SHP77 (cell line): Measurements from ENCODE around the gene EPHA6.
"Not testable (repeated sequence)": the region's sequence is repeated elsewhere in the genome, so short reads cannot be mapped to it uniquely, and the experiment has no call there.

Experiments used
- DNase-seq, 2 experiments: peaks; one replicate each; lab custom pipeline; 2025; lab: John Stamatoyannopoulos, UW

EPHA6 gene

GRCh38 chr3:97464035-97464434, 649.6 kb downstream of the EPHA6 start:
- no peak for DNase-seq

GRCh38 chr3:97470481-97470880, 656.1 kb downstream of the EPHA6 start:
- no peak for DNase-seq

- DNase-seq, result no peak
These were observed 665.3 kb downstream of the EPHA6 start for GRCh38 chr3:97479740-97480139.

- not testable (repeated sequence) for DNase-seq
These were observed 666.4 kb downstream of the EPHA6 start for GRCh38 chr3:97480696-97481289.

- DNase-seq, result no peak
These were observed 667.0 kb downstream of the EPHA6 start for GRCh38 chr3:97481416-97481815.

- DNase-seq, result no peak
These were observed 670.8 kb downstream of the EPHA6 start for GRCh38 chr3:97485206-97485605.

- DNase-seq, result no peak
These were observed 673.2 kb downstream of the EPHA6 start for GRCh38 chr3:97487587-97487986.

GRCh38 chr3:97488741-97489140, 674.3 kb downstream of the EPHA6 start:
- DNase-seq, result no peak

GRCh38 chr3:97495896-97496295, 681.5 kb downstream of the EPHA6 start:
- DNase-seq, result no peak

- DNase-seq, result no peak
These were observed 682.7 kb downstream of the EPHA6 start for GRCh38 chr3:97497138-97497537.

GRCh38 chr3:97504463-97504862, 690.1 kb downstream of the EPHA6 start:
- no peak for DNase-seq

- DNase-seq, result peak; percentile 60 to 70
These were observed 696.4 kb downstream of the EPHA6 start for GRCh38 chr3:97510795-97511194.

- no peak for DNase-seq
These were observed 700.7 kb downstream of the EPHA6 start for GRCh38 chr3:97515076-97515475.

GRCh38 chr3:97530691-97531090, 716.3 kb downstream of the EPHA6 start:
- DNase-seq, result no peak

- not testable (repeated sequence) for DNase-seq
These were observed 733.2 kb downstream of the EPHA6 start for GRCh38 chr3:97547573-97547972.

GRCh38 chr3:97550408-97550807, 736.0 kb downstream of the EPHA6 start:
- no peak for DNase-seq

GRCh38 chr3:97552186-97552585, 737.8 kb downstream of the EPHA6 start:
- DNase-seq, result no peak

GRCh38 chr3:97575742-97576141, 761.3 kb downstream of the EPHA6 start:
- DNase-seq, result no peak

GRCh38 chr3:97576221-97576620, 761.8 kb downstream of the EPHA6 start:
- no peak for DNase-seq

GRCh38 chr3:97579365-97579764, 765.0 kb downstream of the EPHA6 start:
- DNase-seq, result peak; percentile 97 to 98

- no peak for DNase-seq
These were observed 796.2 kb downstream of the EPHA6 start for GRCh38 chr3:97610626-97611025.

- DNase-seq, result peak; percentile 89 to 92
These were observed 798.2 kb downstream of the EPHA6 start for GRCh38 chr3:97612632-97613031.

GRCh38 chr3:97613139-97613538, 798.7 kb downstream of the EPHA6 start:
- peak; percentile 18 to 62 for DNase-seq

GRCh38 chr3:97620514-97620913, 806.1 kb downstream of the EPHA6 start:
- DNase-seq, result not testable (repeated sequence)
